HUES48 (cell line): ENCODE results near the gene NEAT1.
A peak's percentile ranks its signal among the peaks of the same experiment; 100 is the strongest.
"Not testable (repeated sequence)": the region's sequence is repeated elsewhere in the genome, so short reads cannot be mapped to it uniquely, and the experiment has no call there.

Experiments used
- H3K27ac ChIP-seq: one replicate; pipeline ENCODE4 v1.7.0; 2013; ENCODE audit warnings: low read depth, low read length, inconsistent platforms
- H3K27me3 ChIP-seq: 2 replicates; pipeline ENCODE4 v1.6.1; 2013; ENCODE audit warnings: mild to moderate bottlenecking, low read length; ENCODE audit not compliant: control insufficient read depth, insufficient read depth
- H3K36me3 ChIP-seq: 2 replicates; pipeline ENCODE4 v1.6.1; 2013; ENCODE audit warnings: low read length; ENCODE audit not compliant: control insufficient read depth, insufficient read depth
- H3K4me1 ChIP-seq: 2 replicates; pipeline ENCODE4 v1.6.1; 2013; ENCODE audit warnings: mild to moderate bottlenecking, low read length; ENCODE audit not compliant: control insufficient read depth, insufficient read depth
- H3K4me3 ChIP-seq: 2 replicates; pipeline ENCODE4 v1.5.1; 2013; ENCODE audit warnings: mild to moderate bottlenecking, low read depth, low read length
- H3K9ac ChIP-seq: 2 replicates; pipeline ENCODE4 v1.6.1; 2013; ENCODE audit warnings: mild to moderate bottlenecking, low read depth, low read length, moderate library complexity
- H3K9me3 ChIP-seq: 2 replicates; pipeline ENCODE4 v1.6.1; 2013; ENCODE audit warnings: low read length; ENCODE audit not compliant: control insufficient read depth, insufficient read depth

The NEAT1 gene

GRCh38 chr11:65448418-65449105 lies 26.0 kb downstream of the NEAT1 start:
- Histone ChIP-seq H3K4me1 (no peaks in the 10 kb centered on the region), H3K27ac (no peak overlapping the region), H3K27me3 (no peaks in the 10 kb centered on the region), H3K9ac (no peak overlapping the region), H3K9me3 (no peaks in the 10 kb centered on the region), H3K36me3 (no peaks in the 10 kb centered on the region), H3K4me3 (no peak overlapping the region)

- H3K4me3 ChIP-seq, H3K4me1 ChIP-seq, H3K36me3 ChIP-seq, H3K9ac ChIP-seq, H3K27ac ChIP-seq, H3K9me3 ChIP-seq: not testable (repeated sequence)
- H3K27me3 ChIP-seq: peaks cover 22% of the 10 kb centered on the region
Observed at GRCh38 chr11:65451301-65451700, 28.7 kb downstream of the NEAT1 start.

- H3K27ac ChIP-seq, H3K9ac ChIP-seq, H3K4me3 ChIP-seq, H3K4me1 ChIP-seq, H3K9me3 ChIP-seq, H3K36me3 ChIP-seq: not testable (repeated sequence)
- H3K27me3 ChIP-seq: peaks cover 31% of the 10 kb centered on the region
Observed at GRCh38 chr11:65452259-65452658, 29.7 kb downstream of the NEAT1 start.

GRCh38 chr11:65452806-65453490 lies 30.4 kb downstream of the NEAT1 start:
- H3K4me1 ChIP-seq: peaks cover 3% of the 10 kb centered on the region; the same call in 1 of the 2 replicates
- no peak overlapping the region for H3K9ac ChIP-seq
- no peaks in the 10 kb centered on the region for H3K9me3 ChIP-seq
- H3K36me3 ChIP-seq: no peaks in the 10 kb centered on the region
- H3K27ac ChIP-seq: no peak overlapping the region
- peaks cover 38% of the 10 kb centered on the region for H3K27me3 ChIP-seq
- H3K4me3 ChIP-seq: no peak overlapping the region

GRCh38 chr11:65454311-65454695 lies 31.7 kb downstream of the NEAT1 start:
- no peaks in the 10 kb centered on the region for H3K36me3 ChIP-seq
- H3K4me3 ChIP-seq: no peak overlapping the region; the same call in 1 of the 2 replicates
- H3K9me3 ChIP-seq: no peaks in the 10 kb centered on the region
- no peak overlapping the region for H3K9ac ChIP-seq
- H3K27me3 ChIP-seq: peaks cover 52% of the 10 kb centered on the region
- H3K4me1 ChIP-seq: peaks cover 4% of the 10 kb centered on the region; the same call in 1 of the 2 replicates
- no peak overlapping the region for H3K27ac ChIP-seq

GRCh38 chr11:65454696-65455456 lies 32.3 kb downstream of the NEAT1 start:
- H3K4me1 ChIP-seq: peaks cover 6% of the 10 kb centered on the region; the same call in 1 of the 2 replicates
- H3K9ac ChIP-seq: no peak overlapping the region
- H3K27ac ChIP-seq: no peak overlapping the region
- peak overlapping the region; percentile 49 for H3K4me3 ChIP-seq
- H3K27me3 ChIP-seq: peaks cover 55% of the 10 kb centered on the region
- H3K36me3 ChIP-seq: no peaks in the 10 kb centered on the region
- no peaks in the 10 kb centered on the region for H3K9me3 ChIP-seq

GRCh38 chr11:65456418-65456817 lies 33.8 kb downstream of the NEAT1 start:
- H3K4me3 ChIP-seq: no peak overlapping the region
- H3K9ac ChIP-seq: no peak overlapping the region
- H3K9me3 ChIP-seq: no peaks in the 10 kb centered on the region
- H3K27me3 ChIP-seq: peaks cover 71% of the 10 kb centered on the region
- peaks cover 6% of the 10 kb centered on the region; the same call in 1 of the 2 replicates for H3K4me1 ChIP-seq
- no peaks in the 10 kb centered on the region for H3K36me3 ChIP-seq
- no peak overlapping the region for H3K27ac ChIP-seq

- H3K27ac ChIP-seq: no peak overlapping the region
- peaks cover 6% of the 10 kb centered on the region; the same call in 1 of the 2 replicates for H3K4me1 ChIP-seq
- H3K36me3 ChIP-seq: no peaks in the 10 kb centered on the region
- no peak overlapping the region for H3K4me3 ChIP-seq
- no peak overlapping the region for H3K9ac ChIP-seq
- H3K27me3 ChIP-seq: peaks cover 69% of the 10 kb centered on the region
- no peaks in the 10 kb centered on the region for H3K9me3 ChIP-seq
Observed at GRCh38 chr11:65459552-65459951, 37.0 kb downstream of the NEAT1 start.

- H3K4me1 ChIP-seq, H3K36me3 ChIP-seq, H3K4me3 ChIP-seq, H3K9ac ChIP-seq, H3K27ac ChIP-seq, H3K9me3 ChIP-seq: not testable (repeated sequence)
- H3K27me3 ChIP-seq: peaks cover 25% of the 10 kb centered on the region
Observed at GRCh38 chr11:65465471-65465870, 42.9 kb downstream of the NEAT1 start.

- not testable (repeated sequence) for H3K9ac ChIP-seq, H3K36me3 ChIP-seq, H3K9me3 ChIP-seq, H3K27ac ChIP-seq, H3K4me1 ChIP-seq, H3K27me3 ChIP-seq, H3K4me3 ChIP-seq
Observed at GRCh38 chr11:65467306-65467705, 44.7 kb downstream of the NEAT1 start.

- Histone ChIP-seq H3K36me3 (no peaks in the 10 kb centered on the region), H3K4me1 (no peaks in the 10 kb centered on the region), H3K27ac (no peak overlapping the region), H3K9ac (no peak overlapping the region), H3K9me3 (no peaks in the 10 kb centered on the region), H3K27me3 (peaks cover 10% of the 10 kb centered on the region), H3K4me3 (no peak overlapping the region)
Observed at GRCh38 chr11:65468874-65469333, 46.3 kb downstream of the NEAT1 start.
